Brain microvascular endothelial cell (primary cell): ENCODE results near the gene EXOC1.

Source experiments
- DNase-seq: peaks from one replicate; pipeline ENCODE4 v3.0.0-alpha.2; 2020
- H3K27ac ChIP-seq: fragments of 250-450 bp; sonication (Bioruptor Pico); 2 replicates; pipeline ENCODE4 v1.5.1; 2020; ENCODE audit warnings: mild to moderate bottlenecking, moderate library complexity
- H3K27me3 ChIP-seq: fragments of 250-450 bp; sonication (Bioruptor Pico); replicated peaks from 2 replicates; pipeline ENCODE4 v1.5.1; 2020; ENCODE audit warnings: mild to moderate bottlenecking
- H3K36me3 ChIP-seq: fragments of 250-450 bp; sonication (Bioruptor Pico); replicated peaks from 2 replicates; pipeline ENCODE4 v1.5.1; 2020; ENCODE audit warnings: mild to moderate bottlenecking
- H3K4me3 ChIP-seq: 2 replicates; pipeline ENCODE4 v1.5.1; 2011; ENCODE audit warnings: low read depth, mild to moderate bottlenecking, control low read depth, low read length, moderate library complexity
- CTCF ChIP-seq: IDR thresholded peaks from 2 replicates; pipeline ENCODE4 v1.5.1; 2011; ENCODE audit warnings: low read depth, mild to moderate bottlenecking, moderate library complexity, low read length, control low read depth, inconsistent platforms; ENCODE audit errors: missing control alignments
- in situ Hi-C: cut with HindIII; loops from 2 replicates; pipeline ENCODE4 v1.10.0; 2017; ENCODE audit warnings: low sequenced_read_pairs, low pct_ligation_motif_present

The EXOC1 gene

DNA sequence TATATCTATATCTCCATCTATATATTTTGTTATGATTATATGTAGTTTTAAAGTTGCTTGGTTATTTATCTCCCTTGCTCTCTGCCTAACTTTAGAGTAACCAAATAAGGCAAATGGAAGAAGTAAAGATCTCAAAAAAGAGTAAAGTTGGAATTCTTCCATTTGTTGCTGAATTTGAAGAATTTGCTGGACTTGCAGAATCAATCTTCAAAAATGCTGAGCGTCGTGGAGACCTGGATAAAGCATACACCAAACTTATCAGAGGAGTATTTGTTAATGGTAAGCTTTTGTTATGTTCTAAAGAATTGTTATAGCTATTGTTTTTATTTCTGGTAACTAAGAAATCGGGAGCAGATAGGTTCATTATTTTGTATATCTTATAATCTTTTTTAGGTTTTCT lies 43.2 kb downstream of the EXOC1 start:
- Histone ChIP-seq H3K27me3 (no peaks in the 10 kb centered on the region), H3K27ac (no peak overlapping the region), H3K4me3 (no peak overlapping the region), H3K36me3 (peaks cover 7% of the 10 kb centered on the region)
- in situ Hi-C loops: no loop called here
- TF ChIP-seq CTCF: no peak
- DNase-seq: no peak

- no peak for DNase-seq
- no peak overlapping the region for H3K4me3 ChIP-seq
- H3K27ac ChIP-seq: no peak overlapping the region
- TF ChIP-seq CTCF: no peak
- in situ Hi-C loops: no loop called here
- no peaks in the 10 kb centered on the region for H3K27me3 ChIP-seq
- H3K36me3 ChIP-seq: peaks cover 4% of the 10 kb centered on the region
Measured at GRCh38 chr4:55902677-55903076, 49.2 kb downstream of the EXOC1 start.

DNA sequence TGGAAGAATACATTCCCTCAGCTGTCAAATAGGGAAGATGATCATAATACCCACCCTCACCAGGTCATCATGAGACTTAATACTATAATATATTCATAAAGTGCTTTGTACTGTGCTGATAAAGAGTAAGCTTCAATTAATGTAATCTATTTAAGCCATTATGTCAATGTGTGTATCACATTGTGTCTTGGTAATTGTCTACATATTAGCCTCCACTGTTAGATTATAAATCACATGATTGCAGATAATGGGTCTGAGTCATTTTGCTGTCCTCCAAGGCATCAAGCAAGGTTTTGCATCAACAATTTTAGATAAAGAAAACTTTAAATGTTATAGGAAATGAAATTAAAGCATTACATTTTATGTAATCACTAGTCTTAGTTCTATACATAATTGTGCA lies 50.1 kb downstream of the EXOC1 start:
- no peak for DNase-seq
- H3K36me3 ChIP-seq: peaks cover 4% of the 10 kb centered on the region
- in situ Hi-C loops: no loop called here
- no peaks in the 10 kb centered on the region for H3K27me3 ChIP-seq
- no peak overlapping the region for H3K4me3 ChIP-seq
- TF ChIP-seq CTCF: no peak
- H3K27ac ChIP-seq: no peak overlapping the region

DNA sequence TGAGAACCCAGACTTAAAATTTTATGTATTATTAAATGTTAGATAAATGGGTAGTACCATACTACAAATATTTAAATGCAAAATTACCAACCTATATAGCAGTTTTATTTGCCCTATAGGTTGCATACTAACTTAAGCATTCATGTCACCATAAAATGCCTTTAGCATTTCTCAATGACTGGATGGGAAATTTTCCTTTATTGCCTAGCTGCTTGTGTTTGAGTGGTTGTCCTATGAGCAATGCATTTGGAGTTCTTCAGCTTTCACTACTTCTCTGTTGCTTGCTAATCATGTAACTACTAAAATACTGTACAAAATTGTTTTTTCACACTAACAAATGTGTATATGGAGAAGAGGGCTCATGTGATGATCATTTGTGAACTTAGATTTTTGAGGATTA lies 51.1 kb downstream of the EXOC1 start:
- peaks cover 4% of the 10 kb centered on the region for H3K36me3 ChIP-seq
- in situ Hi-C loops: no loop called here
- no peak overlapping the region for H3K27ac ChIP-seq
- no peak overlapping the region for H3K4me3 ChIP-seq
- TF ChIP-seq CTCF: no peak
- no peak for DNase-seq
- H3K27me3 ChIP-seq: no peaks in the 10 kb centered on the region

GRCh38 chr4:55906323-55906722 lies 52.9 kb downstream of the EXOC1 start:
- Histone ChIP-seq H3K27me3 (no peaks in the 10 kb centered on the region), H3K27ac (no peak overlapping the region), H3K36me3 (peaks cover 4% of the 10 kb centered on the region), H3K4me3 (no peak overlapping the region)
- no peak for DNase-seq
- in situ Hi-C loops: no loop called here
- no peak for TF ChIP-seq CTCF

DNA sequence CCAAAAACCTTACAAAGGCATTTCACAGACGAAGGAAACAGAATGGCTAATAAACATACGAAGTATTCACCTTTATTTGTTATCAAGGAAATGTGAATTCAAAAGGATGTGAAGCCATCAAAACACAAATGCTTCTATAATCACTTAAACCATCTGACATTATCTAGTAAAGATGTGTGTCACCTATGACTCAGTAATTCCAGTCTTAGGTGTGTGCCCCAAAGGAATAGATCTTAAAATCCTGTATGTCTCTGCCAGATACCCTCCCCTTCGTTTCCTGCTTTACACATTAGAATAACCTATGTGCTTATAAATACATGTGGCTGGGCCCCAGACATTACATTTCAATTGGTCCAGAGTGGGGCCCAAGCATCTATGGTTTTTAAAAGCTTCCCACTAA lies 53.5 kb downstream of the EXOC1 start:
- DNase-seq: no peak
- H3K36me3 ChIP-seq: peaks cover 4% of the 10 kb centered on the region
- no peak overlapping the region for H3K27ac ChIP-seq
- no peak for TF ChIP-seq CTCF
- H3K27me3 ChIP-seq: no peaks in the 10 kb centered on the region
- in situ Hi-C loops: no loop called here
- no peak overlapping the region for H3K4me3 ChIP-seq
